Inferior parietal cortex (tissue), 1 donor: ENCODE measurements around the gene FRY.
"Not testable (repeated sequence)": the region's sequence is repeated elsewhere in the genome, so short reads cannot be mapped to it uniquely, and the experiment has no call there.

ENCODE experiments used
- DNase-seq: peaks from one replicate; pipeline ENCODE4 v3.0.0-alpha.2; 2016; ENCODE audit errors: extremely low spot score

FRY gene

GRCh38 chr13:32031025-32031814 is at the start of gene FRY:
TSS of gene FRY (plus strand) at chr13:32031774. CDS start at chr13:32031796, 22 bp downstream.
- peak; percentile 53 for DNase-seq

- DNase-seq: no peak
Measured at GRCh38 chr13:31982124-31982523, 49.5 kb upstream of the FRY start.

- DNase-seq: no peak
Measured at GRCh38 chr13:31982540-31982939, 49.0 kb upstream of the FRY start.

- DNase-seq: not testable (repeated sequence)
Measured at GRCh38 chr13:31983696-31984095, 47.9 kb upstream of the FRY start.

GRCh38 chr13:31984388-31984787 is 47.2 kb upstream of the FRY start:
- DNase-seq: not testable (repeated sequence)

- no peak for DNase-seq
Measured at GRCh38 chr13:31986676-31987470, 44.7 kb upstream of the FRY start.

GRCh38 chr13:31987535-31988170 is 43.9 kb upstream of the FRY start:
- DNase-seq: no peak

GRCh38 chr13:31994367-31994766 is 37.2 kb upstream of the FRY start:
- not testable (repeated sequence) for DNase-seq

- no peak for DNase-seq
Measured at GRCh38 chr13:31996601-31997000, 35.0 kb upstream of the FRY start.

- DNase-seq: no peak
Measured at GRCh38 chr13:31997641-31998040, 33.9 kb upstream of the FRY start.

GRCh38 chr13:31998131-31998530 is 33.4 kb upstream of the FRY start:
- DNase-seq: no peak

- DNase-seq: not testable (repeated sequence)
Measured at GRCh38 chr13:32000754-32001153, 30.8 kb upstream of the FRY start.

- no peak for DNase-seq
Measured at GRCh38 chr13:32001154-32001768, 30.3 kb upstream of the FRY start.

- DNase-seq: no peak
Measured at GRCh38 chr13:32001769-32002168, 29.8 kb upstream of the FRY start.

- DNase-seq: no peak
Measured at GRCh38 chr13:32002873-32003272, 28.7 kb upstream of the FRY start.

GRCh38 chr13:32007494-32007893 is 24.1 kb upstream of the FRY start:
- no peak for DNase-seq

- no peak for DNase-seq
Measured at GRCh38 chr13:32008518-32009175, 22.9 kb upstream of the FRY start.

GRCh38 chr13:32009362-32009761 is 22.2 kb upstream of the FRY start:
- DNase-seq: no peak

- DNase-seq: peak; percentile 13
Measured at GRCh38 chr13:32010136-32010535, 21.4 kb upstream of the FRY start.

- no peak for DNase-seq
Measured at GRCh38 chr13:32011971-32012370, 19.6 kb upstream of the FRY start.

GRCh38 chr13:32013181-32013580 is 18.4 kb upstream of the FRY start:
- no peak for DNase-seq
